NT2/D1 (cell line): ENCODE results near the gene DAPK1.

Experiments used
- SUZ12 ChIP-seq: IDR thresholded peaks from 2 replicates; pipeline ENCODE4 v1.6.1; 2011; ENCODE audit not compliant: insufficient read length, insufficient read depth; ENCODE audit errors: extremely low read depth
- YY1 ChIP-seq: IDR thresholded peaks from 2 replicates; pipeline ENCODE4 v1.6.1; 2011; ENCODE audit not compliant: insufficient read length, insufficient read depth

GRCh38 chr9:87741326-87741725, 243.7 kb downstream of the DAPK1 start:
- TF ChIP-seq YY1 (no peak), SUZ12 (no peak)
